GM19467 (cell line): ENCODE measurements around the gene BARHL2.

ENCODE experiments used
- ATAC-seq: cut with Tn5 transposase; IDR thresholded peaks from one replicate; pipeline ENCODE4 v1.9.1; 2021; ENCODE audit warnings: mild to moderate bottlenecking, moderate library complexity; ENCODE audit not compliant: unreplicated experiment

The BARHL2 gene

GRCh38 chr1:90710579-90711536 is 6.2 kb downstream of the BARHL2 start:
- ATAC-seq, result no peak

- no peak for ATAC-seq
Measured at GRCh38 chr1:90709535-90709934, 7.6 kb downstream of the BARHL2 start.

- no peak for ATAC-seq
Measured at GRCh38 chr1:90708826-90709225, 8.3 kb downstream of the BARHL2 start.

GRCh38 chr1:90708236-90708786 is 8.8 kb downstream of the BARHL2 start:
- ATAC-seq, result no peak

GRCh38 chr1:90707363-90707710 is 9.8 kb downstream of the BARHL2 start:
- no peak for ATAC-seq

- no peak for ATAC-seq
Measured at GRCh38 chr1:90706437-90707362, 10.4 kb downstream of the BARHL2 start.

GRCh38 chr1:90705956-90706355 is 11.1 kb downstream of the BARHL2 start:
- no peak for ATAC-seq

- no peak for ATAC-seq
Measured at GRCh38 chr1:90704817-90705216, 12.3 kb downstream of the BARHL2 start.

- no peak for ATAC-seq
Measured at GRCh38 chr1:90694846-90695245, 22.3 kb downstream of the BARHL2 start.

GRCh38 chr1:90687747-90688146 is 29.4 kb downstream of the BARHL2 start:
- ATAC-seq, result no peak

- no peak for ATAC-seq
Measured at GRCh38 chr1:90675161-90675847, 41.8 kb downstream of the BARHL2 start.

- ATAC-seq, result no peak
Measured at GRCh38 chr1:90671741-90672140, 45.4 kb downstream of the BARHL2 start.

GRCh38 chr1:90671251-90671650 is 45.9 kb downstream of the BARHL2 start:
- no peak for ATAC-seq
